Effector memory CD4-positive, alpha-beta T cell (primary cell): ENCODE data around the gene SUSD6.

Source experiments
- DNase-seq, 3 donors: peaks; one replicate each; pipeline ENCODE4 v3.0.0-alpha.2; 2020
- H3K27ac ChIP-seq: 2 replicates; pipeline ENCODE4 v1.7.0; 2013; ENCODE audit warnings: mild to moderate bottlenecking, low read length, moderate library complexity; ENCODE audit not compliant: insufficient read depth, poor library complexity, severe bottlenecking
- H3K27me3 ChIP-seq: replicated peaks from 2 replicates; pipeline ENCODE4 v1.7.0; 2013; ENCODE audit warnings: mild to moderate bottlenecking, low read length; ENCODE audit not compliant: insufficient read depth, control insufficient read depth, poor library complexity, severe bottlenecking
- H3K36me3 ChIP-seq: 2 replicates; pipeline ENCODE4 v1.7.0; 2013; ENCODE audit warnings: mild to moderate bottlenecking, low read length, moderate library complexity; ENCODE audit not compliant: control insufficient read depth, insufficient read depth
- H3K4me1 ChIP-seq: 2 replicates; pipeline ENCODE4 v1.7.0; 2013; ENCODE audit warnings: low read length, mild to moderate bottlenecking; ENCODE audit not compliant: control insufficient read depth, insufficient read depth, poor library complexity, severe bottlenecking
- H3K4me3 ChIP-seq: 2 replicates; pipeline ENCODE4 v1.7.0; 2013; ENCODE audit warnings: low read length, low read depth, mild to moderate bottlenecking; ENCODE audit not compliant: insufficient read depth, poor library complexity, severe bottlenecking
- H3K9me3 ChIP-seq: 2 replicates; pipeline ENCODE4 v1.7.0; 2013; ENCODE audit warnings: mild to moderate bottlenecking, low read length, moderate library complexity; ENCODE audit not compliant: control insufficient read depth

SUSD6 gene

DNA sequence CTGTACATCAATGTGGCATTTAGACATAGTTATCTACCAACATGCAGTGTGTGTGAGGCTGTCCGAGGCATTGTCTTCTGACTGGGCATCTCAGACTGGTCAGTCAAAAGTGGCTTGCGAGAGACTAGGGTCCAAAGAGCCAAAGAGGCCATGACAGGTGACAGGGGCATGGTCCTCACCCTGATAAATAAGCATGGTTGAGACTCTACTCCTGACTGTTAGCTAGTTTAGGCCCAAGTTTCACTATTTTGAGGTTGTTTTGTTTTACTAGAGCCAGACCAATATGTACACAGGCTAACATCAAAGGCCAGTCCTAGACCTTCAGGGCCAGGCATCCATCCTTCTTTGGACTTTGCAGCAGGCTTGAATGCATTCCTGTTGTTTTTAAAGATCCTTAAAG lies 78.6 kb downstream of the SUSD6 start:
- no peak for DNase-seq
- Histone ChIP-seq H3K9me3 (no peaks in the 10 kb centered on the region), H3K36me3 (peaks cover 14% of the 10 kb centered on the region), H3K4me1 (peaks cover 18% of the 10 kb centered on the region), H3K27ac (no peak overlapping the region), H3K27me3 (no peaks in the 10 kb centered on the region), H3K4me3 (no peak overlapping the region)

DNA sequence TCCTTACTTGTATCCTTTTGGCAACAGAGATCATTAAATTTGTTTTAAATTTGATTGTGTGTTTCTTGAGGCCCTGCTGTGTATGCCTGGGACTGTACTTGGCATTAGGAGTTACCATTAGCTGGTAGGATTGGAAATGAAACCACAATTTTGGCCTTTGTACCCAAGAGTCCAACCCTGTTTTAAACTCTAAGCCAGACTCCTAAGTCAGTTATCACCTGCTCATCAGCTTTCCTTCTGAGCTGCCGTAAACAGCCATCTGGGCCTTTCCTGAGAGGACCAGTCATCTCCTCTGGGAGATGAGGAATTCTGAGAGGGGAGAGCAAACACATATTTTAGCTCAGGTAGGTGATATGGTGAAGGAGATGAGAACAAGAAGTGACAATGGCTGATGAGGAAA lies 81.2 kb downstream of the SUSD6 start:
- Histone ChIP-seq H3K27me3 (no peaks in the 10 kb centered on the region), H3K9me3 (no peaks in the 10 kb centered on the region), H3K4me1 (peaks cover 22% of the 10 kb centered on the region), H3K36me3 (peaks cover 14% of the 10 kb centered on the region), H3K4me3 (no peak overlapping the region), H3K27ac (no peak overlapping the region)
- no peak for DNase-seq

- no peak overlapping the region for H3K27ac ChIP-seq
- no peaks in the 10 kb centered on the region for H3K27me3 ChIP-seq
- H3K4me1 ChIP-seq = peaks cover 17% of the 10 kb centered on the region
- peaks cover 14% of the 10 kb centered on the region for H3K36me3 ChIP-seq
- H3K4me3 ChIP-seq = no peak overlapping the region
- H3K9me3 ChIP-seq = no peaks in the 10 kb centered on the region
- DNase-seq = no peak
Observed at GRCh38 chr14:69693145-69693544, 81.7 kb downstream of the SUSD6 start.

DNA sequence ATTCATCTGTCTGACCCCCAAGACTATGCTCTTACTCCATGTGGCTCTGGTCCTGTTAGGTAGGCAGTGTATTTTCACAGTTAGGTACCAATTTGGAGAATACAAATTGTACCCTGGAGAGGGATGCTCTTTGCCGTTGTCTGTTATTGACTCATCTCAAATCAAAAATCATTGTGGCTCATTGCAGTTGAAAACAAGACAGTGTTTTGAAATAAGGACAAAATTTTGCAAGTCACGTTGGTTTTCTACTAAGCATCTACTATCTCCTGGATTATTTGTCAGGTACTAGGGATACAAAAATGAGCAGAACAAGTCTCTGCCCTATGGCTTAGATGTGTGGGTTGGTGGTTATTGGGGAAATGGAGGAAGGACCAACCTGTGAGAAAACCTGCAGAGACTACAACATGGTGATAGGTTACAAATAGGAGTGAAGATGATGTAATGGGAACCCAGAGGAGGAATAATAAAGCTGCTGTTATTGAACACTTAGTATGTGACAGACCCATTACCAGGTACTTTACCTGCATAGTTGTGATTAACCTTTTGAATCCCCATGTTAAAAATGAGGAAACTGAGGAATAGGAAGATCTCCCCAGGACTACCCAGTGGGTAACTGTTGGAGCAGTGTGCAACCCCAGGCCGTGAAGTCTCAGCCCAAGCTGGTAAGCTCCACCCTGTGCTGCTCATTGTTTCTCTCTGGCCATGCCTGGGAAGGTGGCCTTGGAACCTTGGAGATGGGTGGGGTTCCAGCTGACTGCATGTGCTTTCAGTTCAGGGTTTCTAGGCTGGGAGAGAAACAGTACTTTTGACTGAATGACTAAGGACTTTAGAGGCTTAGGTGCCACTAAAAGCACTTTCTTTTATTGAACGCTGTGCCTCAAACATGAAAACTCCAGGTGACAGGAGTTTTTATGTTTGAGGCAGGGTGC lies 82.7 kb downstream of the SUSD6 start:
- Histone ChIP-seq H3K9me3 (no peaks in the 10 kb centered on the region), H3K27ac (no peak overlapping the region), H3K4me1 (peaks cover 16% of the 10 kb centered on the region), H3K36me3 (peaks cover 14% of the 10 kb centered on the region), H3K4me3 (no peak overlapping the region), H3K27me3 (no peaks in the 10 kb centered on the region)
- DNase-seq = no peak

GRCh38 chr14:69694730-69695281 lies 83.4 kb downstream of the SUSD6 start:
- Histone ChIP-seq H3K9me3 (no peaks in the 10 kb centered on the region), H3K4me3 (no peak overlapping the region), H3K27me3 (no peaks in the 10 kb centered on the region), H3K36me3 (peaks cover 14% of the 10 kb centered on the region), H3K27ac (no peak overlapping the region), H3K4me1 (peaks cover 16% of the 10 kb centered on the region)
- no peak for DNase-seq

- peaks cover 8% of the 10 kb centered on the region for H3K36me3 ChIP-seq
- no peak overlapping the region for H3K4me3 ChIP-seq
- H3K27ac ChIP-seq = no peak overlapping the region
- peaks cover 16% of the 10 kb centered on the region for H3K4me1 ChIP-seq
- no peaks in the 10 kb centered on the region for H3K9me3 ChIP-seq
- H3K27me3 ChIP-seq = no peaks in the 10 kb centered on the region
- DNase-seq = no peak
Observed at GRCh38 chr14:69695322-69696203, 84.2 kb downstream of the SUSD6 start.

DNA sequence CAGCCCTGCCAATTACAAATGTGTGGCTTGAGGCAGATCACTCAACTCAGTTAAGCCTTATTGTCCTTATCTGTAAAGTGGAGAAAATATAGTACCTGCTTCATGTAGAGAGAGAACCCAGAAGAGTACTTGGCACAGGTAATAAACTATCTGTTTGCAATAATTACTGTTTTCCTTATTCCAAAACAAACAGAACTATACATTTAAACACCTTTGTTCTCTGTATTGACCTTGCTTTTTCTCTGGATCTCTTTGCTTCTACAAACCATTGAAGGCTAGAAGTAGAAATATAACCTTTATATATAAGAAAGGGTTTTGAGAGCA lies 84.8 kb downstream of the SUSD6 start:
- H3K27ac ChIP-seq = no peak overlapping the region
- peaks cover 18% of the 10 kb centered on the region for H3K4me1 ChIP-seq
- DNase-seq = no peak
- no peaks in the 10 kb centered on the region for H3K9me3 ChIP-seq
- H3K36me3 ChIP-seq = peaks cover 2% of the 10 kb centered on the region
- H3K27me3 ChIP-seq = no peaks in the 10 kb centered on the region
- H3K4me3 ChIP-seq = no peak overlapping the region

DNA sequence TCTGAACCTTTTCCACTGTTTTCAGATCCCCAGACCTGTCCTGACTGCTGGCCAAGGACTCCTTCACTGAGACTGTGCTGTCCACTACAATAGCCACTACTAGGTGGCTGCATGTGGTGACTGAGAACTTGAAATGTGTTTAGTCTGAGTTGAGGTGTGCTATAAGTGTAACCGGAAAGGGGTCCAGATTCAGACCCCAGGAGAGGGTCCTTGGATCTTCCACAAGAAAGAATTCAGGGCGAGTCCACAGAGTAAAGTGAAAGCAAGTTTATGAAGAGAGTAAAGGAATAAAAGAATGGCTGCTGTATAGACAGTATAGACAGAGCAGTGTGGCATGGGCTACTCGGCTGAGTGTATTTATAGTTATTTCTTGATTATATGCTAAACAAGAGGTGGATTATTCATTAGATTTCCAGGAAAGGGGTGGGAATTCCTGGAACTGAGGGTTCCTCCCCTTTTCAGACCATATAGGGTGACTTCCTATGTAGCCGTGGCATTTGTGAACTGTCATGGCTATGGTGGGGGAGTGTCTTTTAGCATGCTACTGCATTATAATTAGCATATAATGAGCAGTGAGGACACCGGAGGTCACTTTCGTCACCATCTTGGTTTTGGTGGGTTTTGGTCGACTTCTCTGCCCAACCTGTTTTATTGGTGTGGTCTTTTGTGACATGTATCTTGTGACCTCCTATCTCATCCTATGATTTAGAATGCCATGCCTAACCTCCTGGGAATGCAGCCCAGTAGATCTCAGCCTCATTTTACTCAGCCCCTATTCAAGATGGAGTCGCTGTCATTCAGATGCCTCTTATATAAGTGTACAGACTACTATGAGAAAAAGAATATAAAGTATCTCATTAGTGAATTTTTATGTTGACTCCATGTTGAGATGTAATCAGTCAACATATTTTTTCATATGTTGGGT lies 85.5 kb downstream of the SUSD6 start:
- H3K27ac ChIP-seq = no peak overlapping the region
- no peaks in the 10 kb centered on the region for H3K36me3 ChIP-seq
- no peak for DNase-seq
- no peak overlapping the region for H3K4me3 ChIP-seq
- H3K9me3 ChIP-seq = no peaks in the 10 kb centered on the region
- no peaks in the 10 kb centered on the region for H3K27me3 ChIP-seq
- peaks cover 20% of the 10 kb centered on the region for H3K4me1 ChIP-seq

DNA sequence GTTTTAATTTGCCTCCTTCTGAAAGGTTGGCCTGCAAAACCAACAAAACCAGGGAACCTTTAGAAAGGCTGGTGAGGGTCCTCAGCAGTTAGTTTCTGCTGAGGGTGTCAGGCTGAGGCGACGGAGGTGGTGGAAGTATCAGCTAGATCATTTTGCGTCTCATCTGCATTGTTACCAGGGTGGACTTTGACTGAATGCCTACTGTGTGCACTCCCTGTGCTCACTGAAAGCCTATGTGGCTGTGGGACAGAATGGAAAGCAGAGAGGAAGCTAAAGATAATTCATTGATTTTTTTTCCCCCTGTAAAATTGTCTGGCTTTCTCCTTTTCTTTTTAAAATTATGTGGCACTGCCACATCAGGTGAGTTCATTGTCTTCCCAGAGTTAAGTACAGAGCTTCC lies 87.2 kb downstream of the SUSD6 start:
- Histone ChIP-seq H3K27me3 (no peaks in the 10 kb centered on the region), H3K4me3 (no peak overlapping the region), H3K4me1 (peaks cover 25% of the 10 kb centered on the region), H3K27ac (no peak overlapping the region), H3K36me3 (peaks cover under 1% of the 10 kb centered on the region), H3K9me3 (no peaks in the 10 kb centered on the region)
- no peak for DNase-seq
